Embryonic facial prominence (tissue), 1 donor: ENCODE data around the gene FURIN.
"Not testable (repeated sequence)": the region's sequence is repeated elsewhere in the genome, so short reads cannot be mapped to it uniquely, and the experiment has no call there.

Source experiments
- DNase-seq: peaks from one replicate; pipeline ENCODE4 v3.0.0-alpha.2; 2016; ENCODE audit errors: extremely low spot score

FURIN gene

DNA sequence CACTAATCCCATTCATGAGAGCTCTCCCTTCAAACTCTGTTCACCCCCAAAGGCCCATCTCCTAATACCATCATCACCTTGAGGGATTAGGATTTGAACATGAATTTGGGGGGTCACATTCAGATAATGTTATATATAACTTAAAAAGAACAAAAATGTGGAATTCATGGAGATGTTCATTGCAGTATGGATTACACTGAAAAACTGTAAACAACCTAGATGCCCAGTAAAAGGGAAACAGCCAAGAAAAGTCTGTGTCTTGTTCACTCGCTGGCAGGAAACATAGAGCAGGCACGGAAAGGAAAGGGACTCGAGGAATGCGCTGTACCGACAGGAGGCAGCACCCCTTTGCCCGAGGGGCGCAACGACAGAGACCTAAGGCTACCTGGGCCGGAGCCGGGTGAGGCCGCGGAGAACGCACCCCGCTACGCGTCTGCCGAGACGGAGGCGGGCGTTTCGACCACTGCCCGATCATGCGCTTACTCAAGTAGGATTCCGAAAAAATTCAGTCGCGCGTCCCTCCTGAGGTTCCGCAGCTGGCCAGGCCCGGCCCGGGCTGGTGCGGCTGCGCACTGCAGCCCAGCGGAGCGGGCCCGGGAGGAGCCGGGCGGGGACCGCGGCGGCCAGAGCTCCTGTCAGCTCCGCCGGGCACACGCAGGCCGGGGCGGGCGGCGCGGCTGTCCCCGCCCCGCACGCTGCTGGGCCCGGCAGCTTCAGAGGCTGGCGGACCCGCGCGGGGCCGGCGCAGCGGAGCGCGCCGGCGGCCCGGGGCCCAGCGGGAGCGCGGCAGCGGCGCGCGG lies 33.9 kb downstream of the FURIN start:
- DNase-seq = no peak

DNA sequence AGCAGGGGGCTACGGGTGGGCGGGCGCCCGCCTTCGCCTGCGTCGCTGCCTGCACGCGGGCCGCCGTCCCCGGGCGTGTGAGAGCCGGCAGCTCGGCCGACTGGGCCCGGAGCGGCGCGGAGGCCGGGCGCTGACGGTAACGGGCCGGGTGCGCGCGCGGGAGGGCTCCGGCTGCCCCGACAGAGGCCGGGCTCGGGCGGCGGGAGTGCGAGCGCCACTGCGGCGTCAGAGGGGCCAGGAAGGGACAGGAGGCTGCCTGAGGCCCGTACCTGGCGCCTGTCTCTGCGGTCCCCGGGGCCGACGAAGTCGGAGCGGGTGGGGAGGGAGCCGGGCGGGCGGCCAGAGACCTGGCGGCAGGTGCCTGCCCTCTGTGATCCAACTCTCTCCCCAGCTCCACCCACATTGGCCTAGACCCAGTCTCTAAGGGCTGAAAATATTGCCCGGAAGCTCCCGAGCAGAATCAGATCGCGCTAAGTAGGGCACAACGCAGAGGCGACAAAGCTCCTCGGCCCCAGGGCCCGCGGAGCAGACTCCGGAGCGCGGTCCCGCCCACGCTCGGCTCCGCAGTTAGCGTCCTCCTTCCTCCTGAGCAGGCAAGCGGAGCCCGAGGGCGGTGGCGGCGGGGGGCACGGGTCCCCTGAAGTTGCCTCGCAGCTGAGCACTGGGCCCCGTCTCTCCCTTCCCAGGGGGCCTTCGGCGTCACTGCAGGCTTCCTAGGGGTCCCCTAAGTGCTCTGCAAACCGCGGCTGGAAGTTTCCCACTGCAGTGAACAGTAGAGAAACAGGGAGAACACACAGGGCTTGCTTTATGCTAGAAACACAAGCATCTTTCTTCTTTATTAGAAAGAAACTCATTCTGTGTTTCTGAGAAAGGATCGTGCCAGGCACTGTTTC lies 34.7 kb downstream of the FURIN start, which contains the start of gene MAN2A2:
Gene MAN2A2, plus strand, starts transcription at position 463 of the 893 bp plus-strand sequence. CDS start 906 bp downstream, outside the sequence.
- DNase-seq = no peak

DNA sequence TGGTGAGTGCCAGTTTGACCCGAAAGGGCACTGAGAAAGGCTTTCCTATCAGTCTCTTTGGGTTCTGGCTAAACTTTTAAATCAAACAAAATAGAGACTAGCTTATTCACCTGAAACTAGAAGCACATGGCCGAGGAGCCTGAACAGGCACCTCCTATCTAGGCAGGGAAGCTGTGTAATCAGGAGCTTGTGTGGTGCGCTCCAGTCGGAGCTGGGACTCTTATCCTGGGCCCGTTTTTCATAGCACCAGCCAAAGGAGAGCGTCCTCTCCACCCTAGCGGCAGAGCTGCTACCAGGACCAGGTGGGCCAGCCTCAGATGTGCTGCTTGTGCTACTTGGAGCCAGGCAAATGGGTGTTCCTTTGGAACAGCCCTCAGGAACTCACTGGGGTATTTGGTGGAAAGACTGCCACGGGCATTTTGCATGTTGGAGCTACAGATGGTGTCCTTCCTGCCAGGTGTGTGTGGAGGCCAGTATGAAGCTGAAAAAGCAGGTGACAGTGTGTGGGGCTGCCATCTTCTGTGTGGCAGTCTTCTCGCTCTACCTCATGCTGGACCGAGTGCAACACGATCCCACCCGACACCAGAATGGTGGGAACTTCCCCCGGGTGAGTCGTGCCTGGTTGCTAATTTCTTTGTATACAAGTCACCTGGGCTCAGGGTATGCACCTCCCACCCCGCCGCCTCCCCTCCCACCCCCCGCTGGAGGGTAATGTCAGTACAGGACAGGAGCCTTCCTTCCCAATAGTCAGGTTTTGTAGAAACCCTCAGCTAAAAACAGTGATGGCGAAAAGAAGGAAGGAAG lies 35.5 kb downstream of the FURIN start:
- no peak for DNase-seq

DNA sequence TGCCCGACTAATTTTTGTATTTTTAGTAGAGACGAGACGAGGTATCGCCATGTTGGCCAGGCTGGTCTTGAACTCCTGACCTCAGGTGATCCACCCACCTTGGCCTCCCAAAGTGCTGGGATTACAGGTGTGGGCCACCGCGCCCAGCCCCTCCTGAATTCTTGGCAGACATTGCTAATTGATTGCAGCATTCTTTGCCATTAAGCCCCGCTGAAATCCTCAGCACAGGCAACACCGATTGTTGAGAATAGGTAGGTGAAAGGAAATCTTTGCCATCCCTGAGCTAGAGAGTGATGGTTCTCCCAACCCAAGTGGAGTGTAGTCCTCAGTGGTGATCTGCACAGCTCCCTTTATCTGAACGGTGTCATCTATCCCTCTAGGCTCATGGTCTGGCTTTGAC lies 36.4 kb downstream of the FURIN start:
- DNase-seq = no peak

DNA sequence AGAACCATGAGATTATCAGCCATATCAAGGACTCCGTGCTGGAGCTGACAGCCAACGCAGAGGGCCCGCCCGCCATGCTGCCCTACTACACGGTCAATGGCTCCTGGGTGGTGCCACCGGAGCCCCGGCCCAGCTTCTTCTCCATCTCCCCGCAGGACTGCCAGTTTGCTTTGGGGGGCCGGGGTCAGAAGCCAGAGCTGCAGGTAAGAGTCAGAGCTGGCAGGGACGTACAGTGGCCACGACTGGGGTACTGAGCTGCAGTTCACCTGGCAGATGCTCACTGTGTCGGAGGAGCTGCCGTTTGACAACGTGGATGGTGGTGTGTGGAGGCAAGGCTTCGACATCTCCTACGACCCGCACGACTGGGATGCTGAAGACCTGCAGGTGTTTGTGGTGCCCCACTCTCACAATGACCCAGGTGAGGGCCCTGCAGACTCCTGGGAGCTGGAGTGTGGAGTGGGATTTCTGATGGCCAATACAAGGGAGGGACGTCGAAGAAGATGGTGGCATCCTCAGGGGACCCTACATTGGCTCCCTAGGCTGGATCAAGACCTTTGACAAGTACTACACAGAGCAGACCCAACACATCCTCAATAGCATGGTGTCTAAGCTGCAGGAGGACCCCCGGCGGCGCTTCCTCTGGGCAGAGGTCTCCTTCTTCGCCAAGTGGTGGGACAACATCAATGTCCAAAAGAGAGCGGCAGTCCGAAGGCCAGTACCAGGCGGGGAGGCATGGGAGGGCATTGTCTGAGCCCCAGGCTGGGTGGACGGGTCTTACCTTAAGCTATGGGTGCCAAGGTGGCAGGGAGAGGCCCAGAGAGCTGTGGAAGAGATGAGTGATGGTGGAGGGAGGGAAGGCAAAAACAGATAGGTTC lies 37.2 kb downstream of the FURIN start:
- no peak for DNase-seq

DNA sequence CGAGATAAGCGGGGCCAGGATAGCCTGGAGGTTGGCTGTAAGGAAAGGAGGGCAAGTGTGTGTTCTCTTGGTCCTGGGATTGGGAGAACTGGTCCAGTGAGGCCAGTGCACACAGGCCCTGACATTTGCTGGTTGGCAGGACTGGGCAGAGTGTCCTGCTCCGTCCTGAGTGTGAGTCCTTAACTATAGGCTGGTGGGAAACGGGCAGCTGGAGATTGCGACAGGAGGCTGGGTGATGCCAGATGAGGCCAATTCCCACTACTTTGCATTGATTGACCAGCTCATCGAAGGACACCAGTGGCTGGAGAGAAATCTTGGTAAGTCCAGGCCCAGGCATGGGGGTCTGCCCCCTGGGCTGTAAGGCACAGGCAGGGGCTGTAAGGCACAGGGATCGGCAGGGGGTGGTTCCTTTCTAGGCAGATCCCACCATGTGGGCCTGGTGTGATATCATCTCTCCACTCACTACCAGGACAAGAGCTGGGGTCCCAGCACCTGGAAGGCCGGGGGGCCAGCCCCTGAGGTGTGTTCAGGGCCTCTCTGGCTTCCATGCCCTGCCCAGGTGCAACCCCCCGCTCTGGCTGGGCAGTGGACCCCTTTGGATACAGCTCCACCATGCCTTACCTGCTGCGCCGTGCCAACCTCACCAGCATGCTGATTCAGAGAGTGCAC lies 37.9 kb downstream of the FURIN start:
- DNase-seq = no peak

DNA sequence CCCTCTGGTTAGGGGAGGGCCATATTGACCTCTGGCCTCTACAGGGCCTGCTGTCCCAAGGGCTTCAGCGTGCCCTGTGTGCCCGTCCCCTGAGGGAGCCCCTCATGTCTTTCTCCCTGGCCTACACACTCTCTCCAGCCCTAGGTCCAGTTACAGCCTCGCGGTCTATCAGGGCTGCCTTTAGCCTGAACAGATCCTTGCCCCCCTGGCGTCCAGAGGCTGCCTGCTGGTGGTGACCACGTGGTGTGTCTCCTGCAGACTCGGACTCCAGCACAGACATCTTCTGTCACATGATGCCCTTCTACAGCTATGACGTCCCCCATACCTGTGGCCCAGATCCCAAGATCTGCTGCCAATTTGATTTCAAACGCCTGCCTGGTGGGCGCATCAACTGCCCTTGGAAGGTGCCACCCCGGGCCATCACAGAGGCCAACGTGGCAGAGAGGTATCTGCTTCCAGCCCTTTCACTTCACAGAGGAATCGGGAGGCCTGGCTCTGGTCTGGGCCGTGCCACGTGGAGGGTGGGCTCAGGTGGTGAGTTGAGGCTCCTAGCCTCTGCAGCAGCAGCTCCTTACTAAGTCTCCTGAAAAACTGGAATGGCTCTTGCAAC lies 38.8 kb downstream of the FURIN start:
- DNase-seq = no peak

DNA sequence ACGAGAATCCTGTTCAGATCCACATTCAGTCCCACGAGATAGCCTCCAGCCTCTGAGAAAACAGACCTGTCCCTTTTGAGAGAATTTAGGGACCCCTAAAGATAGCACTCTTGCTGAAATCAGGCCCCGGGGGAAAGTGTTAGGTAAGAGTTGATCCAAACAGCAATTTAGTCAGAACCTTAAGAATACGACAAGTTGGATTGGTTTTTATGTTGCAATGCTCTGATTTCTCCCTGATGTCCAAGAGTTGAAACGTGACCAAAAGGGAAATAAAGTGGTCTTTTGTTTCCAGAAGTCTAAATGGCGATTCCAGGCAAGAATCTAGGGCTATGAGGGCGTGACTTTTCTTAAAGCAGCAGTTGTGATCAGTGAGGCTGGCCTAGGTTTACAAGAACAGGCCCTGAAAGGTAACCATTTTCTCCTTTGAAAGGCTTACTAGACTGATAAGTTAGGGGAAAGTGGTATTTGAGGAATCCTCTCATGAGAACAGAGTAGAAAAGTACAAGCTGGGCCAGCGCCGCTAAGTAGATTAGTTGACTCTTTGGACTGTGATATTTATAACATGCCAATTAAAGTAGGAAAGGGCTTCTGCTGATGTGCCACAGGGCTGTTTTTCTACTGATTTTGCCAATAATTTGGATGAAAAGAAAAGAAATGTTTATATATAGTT lies 39.6 kb downstream of the FURIN start:
- no peak for DNase-seq

DNA sequence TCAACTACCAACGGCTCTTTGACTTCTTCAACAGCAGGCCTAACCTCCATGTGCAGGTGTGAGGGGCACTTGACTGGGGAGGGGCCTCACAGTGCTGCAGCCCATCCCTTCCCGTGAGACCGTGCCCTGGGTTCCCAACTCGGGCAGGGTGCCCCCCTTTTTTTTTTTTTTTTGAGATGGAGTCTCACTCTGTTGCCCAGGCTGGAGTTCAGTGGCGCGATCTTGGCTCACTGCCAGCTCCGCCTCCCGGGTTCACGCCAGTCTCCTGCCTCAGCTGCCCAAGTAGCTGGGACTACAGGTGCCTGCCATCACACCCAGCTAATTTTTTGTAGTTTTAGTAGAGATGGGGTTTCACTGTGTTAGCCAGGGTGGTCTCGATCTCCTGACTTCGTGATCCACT lies 41.1 kb downstream of the FURIN start:
- DNase-seq = not testable (repeated sequence)

DNA sequence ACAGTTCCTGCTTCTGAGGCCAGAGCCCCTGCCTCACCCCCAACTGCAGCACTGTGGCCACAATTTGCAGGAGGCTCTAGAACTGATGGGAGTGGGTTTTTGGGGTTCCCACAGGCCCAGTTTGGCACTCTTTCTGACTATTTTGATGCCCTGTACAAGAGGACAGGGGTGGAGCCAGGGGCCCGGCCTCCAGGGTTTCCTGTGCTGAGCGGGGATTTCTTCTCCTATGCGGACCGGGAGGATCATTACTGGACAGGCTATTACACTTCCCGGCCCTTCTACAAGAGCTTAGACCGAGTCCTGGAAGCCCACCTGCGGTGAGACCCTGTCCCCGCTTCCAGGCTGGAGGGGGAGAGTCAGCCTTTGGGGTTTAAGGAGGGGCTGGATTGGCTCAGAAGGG lies 41.6 kb downstream of the FURIN start:
- no peak for DNase-seq

DNA sequence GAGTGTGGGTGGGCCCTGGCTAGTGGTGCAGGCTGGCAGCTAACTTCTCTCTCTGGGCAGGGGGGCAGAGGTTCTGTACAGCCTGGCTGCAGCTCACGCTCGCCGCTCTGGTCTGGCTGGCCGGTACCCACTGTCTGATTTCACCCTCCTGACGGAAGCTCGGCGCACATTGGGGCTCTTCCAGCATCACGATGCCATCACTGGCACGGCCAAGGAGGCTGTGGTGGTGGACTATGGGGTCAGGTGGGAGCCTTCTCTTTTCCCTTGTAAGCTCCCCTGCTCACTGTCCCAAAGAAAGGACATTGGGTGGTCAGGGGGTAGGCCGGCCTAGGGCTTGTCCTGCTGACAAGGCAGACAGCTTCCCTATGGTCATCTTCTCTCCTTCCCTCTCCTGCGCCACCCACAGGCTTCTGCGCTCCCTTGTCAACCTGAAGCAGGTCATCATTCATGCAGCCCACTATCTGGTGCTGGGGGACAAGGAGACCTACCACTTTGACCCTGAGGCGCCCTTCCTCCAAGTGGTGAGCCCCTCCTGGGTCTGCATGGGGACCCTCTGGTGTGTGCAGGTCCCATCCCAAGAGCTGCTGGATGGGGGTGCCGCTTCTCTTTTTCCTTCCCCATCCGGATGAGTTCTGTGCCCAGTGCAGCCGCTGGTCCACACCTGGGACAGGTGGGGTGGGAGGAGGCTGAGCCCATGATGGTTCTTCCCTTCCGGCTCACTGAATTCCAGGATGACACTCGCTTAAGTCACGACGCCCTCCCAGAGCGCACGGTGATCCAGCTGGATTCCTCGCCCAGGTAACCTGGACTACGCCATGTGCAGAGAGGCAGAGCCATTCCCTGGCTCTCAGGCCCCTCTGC lies 42.3 kb downstream of the FURIN start:
- no peak for DNase-seq

DNA sequence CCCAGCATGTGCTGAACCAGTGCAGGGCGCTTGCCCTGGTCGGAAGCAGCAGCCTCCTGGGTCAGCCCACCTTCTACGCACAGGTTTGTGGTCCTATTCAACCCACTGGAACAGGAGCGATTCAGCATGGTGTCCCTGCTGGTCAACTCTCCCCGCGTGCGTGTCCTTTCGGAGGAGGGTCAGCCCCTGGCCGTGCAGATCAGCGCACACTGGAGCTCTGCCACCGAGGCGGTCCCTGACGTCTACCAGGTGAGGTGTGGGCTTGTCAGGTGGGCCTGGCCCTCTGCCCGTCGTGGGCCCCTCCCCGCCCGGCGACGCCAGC lies 42.9 kb downstream of the FURIN start:
- no peak for DNase-seq

DNA sequence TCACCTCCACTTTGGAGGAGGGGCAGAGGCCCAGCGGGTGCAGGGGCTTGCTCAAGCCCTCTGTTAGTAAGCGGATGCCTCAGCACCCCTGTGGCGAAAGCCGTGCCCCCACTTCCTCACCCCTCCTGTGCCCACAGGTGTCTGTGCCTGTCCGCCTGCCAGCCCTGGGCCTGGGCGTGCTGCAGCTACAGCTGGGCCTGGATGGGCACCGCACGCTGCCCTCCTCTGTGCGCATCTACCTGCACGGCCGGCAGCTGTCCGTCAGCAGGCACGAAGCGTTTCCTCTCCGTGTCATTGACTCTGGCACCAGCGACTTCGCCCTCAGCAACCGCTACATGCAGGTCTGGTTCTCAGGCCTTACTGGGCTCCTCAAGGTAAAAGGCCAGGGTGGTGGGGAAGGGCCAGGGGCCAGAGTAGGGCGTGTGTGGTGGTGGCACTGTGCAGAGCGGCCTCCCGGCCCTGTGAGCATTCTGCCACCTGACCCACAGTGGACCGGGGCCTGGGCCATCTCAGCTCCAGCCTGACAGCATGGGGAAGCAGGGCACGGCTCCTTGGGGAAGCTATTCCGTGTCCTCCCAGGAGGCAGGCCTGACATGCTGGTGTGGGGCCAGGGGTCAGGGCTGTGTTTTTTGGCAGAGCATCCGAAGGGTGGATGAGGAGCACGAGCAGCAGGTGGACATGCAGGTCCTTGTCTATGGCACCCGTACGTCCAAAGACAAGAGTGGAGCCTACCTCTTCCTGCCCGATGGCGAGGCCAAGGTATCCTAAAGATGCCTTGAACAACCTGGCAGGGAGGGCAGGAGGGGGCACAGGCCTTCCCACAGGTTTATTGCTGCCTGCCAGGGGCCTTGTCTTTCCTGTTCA lies 43.8 kb downstream of the FURIN start:
- DNase-seq = no peak

DNA sequence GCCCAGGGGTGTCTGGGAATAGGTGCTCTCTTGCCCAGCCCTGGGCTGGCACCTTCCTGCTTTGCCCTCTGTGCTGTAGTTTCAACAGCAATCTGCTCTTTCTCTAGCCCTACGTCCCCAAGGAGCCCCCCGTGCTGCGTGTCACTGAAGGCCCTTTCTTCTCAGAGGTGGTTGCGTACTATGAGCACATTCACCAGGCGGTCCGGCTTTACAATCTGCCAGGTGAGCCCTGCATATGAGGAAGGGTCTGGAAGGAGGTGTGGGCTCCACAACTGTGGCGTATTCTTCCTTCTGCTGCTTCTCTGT lies 44.3 kb downstream of the FURIN start:
- no peak for DNase-seq

DNA sequence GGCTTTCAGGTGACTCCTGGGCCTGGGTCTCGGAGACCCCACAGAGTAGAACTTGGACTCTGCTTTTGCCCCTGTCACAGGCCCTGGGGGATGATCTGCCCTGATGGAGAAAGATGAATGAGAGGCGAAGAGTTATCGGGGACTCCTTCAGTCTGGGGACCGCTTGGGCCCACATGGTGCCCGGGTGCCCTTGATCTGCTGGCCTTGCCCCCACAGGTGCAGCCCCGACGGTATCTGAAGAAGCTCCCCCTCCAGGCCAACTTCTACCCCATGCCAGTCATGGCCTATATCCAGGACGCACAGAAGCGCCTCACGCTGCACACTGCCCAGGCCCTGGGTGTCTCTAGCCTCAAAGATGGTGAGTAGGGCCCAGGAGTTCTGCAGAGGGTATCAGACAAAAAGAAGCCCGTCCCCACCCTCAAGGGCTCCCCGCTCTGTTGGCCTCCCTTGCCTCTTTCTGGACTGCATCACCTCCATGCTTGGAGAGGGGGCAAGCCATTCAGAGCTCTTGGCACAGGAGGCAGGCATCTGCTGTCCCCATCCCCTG lies 45.1 kb downstream of the FURIN start:
- no peak for DNase-seq

DNA sequence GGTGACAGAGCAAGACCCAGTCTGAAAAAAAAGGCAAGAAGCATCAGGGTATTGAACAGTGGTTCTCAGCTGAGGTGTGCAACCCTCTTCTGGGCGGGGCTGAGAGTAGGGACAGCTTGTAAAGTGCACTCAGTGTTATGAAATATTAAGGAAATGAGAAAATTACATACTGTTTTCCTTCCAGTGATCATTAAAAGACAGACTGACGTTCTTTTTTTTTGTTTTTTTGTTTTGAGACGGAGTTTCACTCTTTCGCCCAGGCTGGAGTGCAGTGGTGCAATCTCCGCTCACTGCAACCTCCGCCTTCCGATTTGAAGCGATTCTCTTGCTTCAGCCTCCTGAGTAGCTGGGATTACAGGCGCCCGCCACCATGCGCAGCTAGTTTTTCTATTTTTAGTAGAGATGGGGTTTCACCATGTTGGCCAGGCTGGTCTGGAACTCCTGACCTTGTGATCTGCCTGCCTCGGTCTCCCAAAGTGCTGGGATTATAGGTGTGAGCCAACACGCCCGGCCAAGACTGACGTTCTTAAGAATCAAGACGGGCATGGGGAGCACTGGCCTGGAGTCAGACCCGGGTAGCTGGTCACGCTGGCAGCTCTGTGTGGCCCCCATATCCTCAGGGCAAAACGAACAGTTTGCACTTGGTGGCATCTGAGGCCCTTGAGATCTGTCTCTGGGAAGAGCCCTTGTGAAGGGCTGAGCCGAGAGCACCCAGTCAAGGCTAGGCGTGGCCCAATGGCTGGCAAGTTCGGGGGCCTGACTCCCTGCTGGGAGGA lies 46.1 kb downstream of the FURIN start:
- no peak for DNase-seq
